Suprapubic skin (tissue), 4 donors: ENCODE data around the gene JOSD1.

Experiments used
- EP300 ChIP-seq: sonication (generic); formaldehyde crosslinking; IDR thresholded peaks from one replicate; pipeline ENCODE4 v1.6.1; 2017; ENCODE audit warnings: antibody characterized with exemption
- POLR2A ChIP-seq, 2 donors: fragments of 450-650 bp; IDR thresholded peaks; one replicate each; pipeline ENCODE4 v1.6.1; 2017; ENCODE audit warnings: antibody characterized with exemption in 2 of 2, mild to moderate bottlenecking in 2 of 2, moderate library complexity in 2 of 2
- POLR2AphosphoS5 ChIP-seq, 3 donors: sonication (generic); formaldehyde crosslinking; IDR thresholded peaks; one replicate each; pipeline ENCODE4 v1.6.1; 2017; ENCODE audit warnings: antibody characterized with exemption in 3 of 3
- TF ChIP-seq, protein P1 (sequence below), 2 donors: fragments of 200-600 bp in 1 of 2; fragments of 450-650 bp in 1 of 2; sonication (generic) in 1 of 2; IDR thresholded peaks; one replicate each; pipeline ENCODE4 v1.5.1; 2016 to 2019; ENCODE audit warnings: antibody characterized with exemption in 2 of 2, mild to moderate bottlenecking in 1 of 2, moderate library complexity in 1 of 2

DNA sequence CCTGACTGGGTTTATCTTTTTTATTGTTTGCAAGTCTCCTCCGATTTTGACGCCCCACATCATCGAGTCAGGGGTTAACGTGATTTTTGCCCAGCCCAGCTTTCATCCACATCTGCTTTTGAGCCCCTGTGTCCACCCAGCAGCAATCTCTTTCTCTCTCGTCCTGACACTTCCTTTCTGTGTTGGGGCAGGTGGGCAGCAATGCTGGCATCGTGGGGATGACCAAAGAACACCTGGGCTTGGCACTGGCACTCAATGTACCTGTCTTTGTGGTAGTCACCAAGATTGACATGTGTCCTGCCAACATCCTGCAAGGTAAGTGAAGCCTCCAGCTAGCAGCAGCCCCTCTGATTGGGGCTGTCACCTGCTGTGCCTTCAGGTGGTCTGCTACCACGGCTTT, 20.8 kb upstream of the JOSD1 start:
- no peak for TF ChIP-seq POLR2A (IDR thresholded peaks at IDR 0.05)
- no peak for TF ChIP-seq POLR2AphosphoS5 (IDR thresholded peaks at IDR 0.05)
- TF ChIP-seq, protein P1, sequence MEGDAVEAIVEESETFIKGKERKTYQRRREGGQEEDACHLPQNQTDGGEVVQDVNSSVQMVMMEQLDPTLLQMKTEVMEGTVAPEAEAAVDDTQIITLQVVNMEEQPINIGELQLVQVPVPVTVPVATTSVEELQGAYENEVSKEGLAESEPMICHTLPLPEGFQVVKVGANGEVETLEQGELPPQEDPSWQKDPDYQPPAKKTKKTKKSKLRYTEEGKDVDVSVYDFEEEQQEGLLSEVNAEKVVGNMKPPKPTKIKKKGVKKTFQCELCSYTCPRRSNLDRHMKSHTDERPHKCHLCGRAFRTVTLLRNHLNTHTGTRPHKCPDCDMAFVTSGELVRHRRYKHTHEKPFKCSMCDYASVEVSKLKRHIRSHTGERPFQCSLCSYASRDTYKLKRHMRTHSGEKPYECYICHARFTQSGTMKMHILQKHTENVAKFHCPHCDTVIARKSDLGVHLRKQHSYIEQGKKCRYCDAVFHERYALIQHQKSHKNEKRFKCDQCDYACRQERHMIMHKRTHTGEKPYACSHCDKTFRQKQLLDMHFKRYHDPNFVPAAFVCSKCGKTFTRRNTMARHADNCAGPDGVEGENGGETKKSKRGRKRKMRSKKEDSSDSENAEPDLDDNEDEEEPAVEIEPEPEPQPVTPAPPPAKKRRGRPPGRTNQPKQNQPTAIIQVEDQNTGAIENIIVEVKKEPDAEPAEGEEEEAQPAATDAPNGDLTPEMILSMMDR (IDR thresholded peaks at IDR 0.05) = no peak
- TF ChIP-seq EP300 = no peak
